Subcutaneous adipose tissue (tissue), 4 donors: ENCODE measurements around the gene TXNRD2. TPM values are rescaled to one million over a fixed set of nuclear protein-coding genes. Genes with fewer than 3 reads are reported as not detected.

Experiments
- CTCF ChIP-seq: fragments of 450-650 bp; IDR thresholded peaks from one replicate; pipeline ENCODE4 v1.5.1; 2016; ENCODE audit warnings: low read depth, mild to moderate bottlenecking, control low read depth, antibody characterized with exemption, moderate library complexity
- total RNA-seq, 4 donors: library from RNA; depleted of rRNA; stranded (reverse); fragments of >200 nt; gene quantifications; one replicate each; pipeline ENCODE4 v1.1.0, GENCODE V29; 2016

Gene TXNRD2
- total RNA-seq, 4 donors from 2014 or later: 11.1 to 28.4 (median 15.8) TPM

GRCh38 chr22:19845054-19845722, 96.4 kb downstream of the TXNRD2 start:
- no peak for TF ChIP-seq CTCF

- no peak for TF ChIP-seq CTCF
These were observed 97.1 kb downstream of the TXNRD2 start for GRCh38 chr22:19844377-19845053.

- no peak for TF ChIP-seq CTCF
These were observed 97.7 kb downstream of the TXNRD2 start for GRCh38 chr22:19843857-19844376.

GRCh38 chr22:19843107-19843856, 98.3 kb downstream of the TXNRD2 start:
- TF ChIP-seq CTCF: no peak

- no peak for TF ChIP-seq CTCF
These were observed 99.1 kb downstream of the TXNRD2 start for GRCh38 chr22:19842393-19843106.

- TF ChIP-seq CTCF: no peak
These were observed 99.8 kb downstream of the TXNRD2 start for GRCh38 chr22:19841641-19842392.
